ENCODE results near the gene LDHAL6A. TPM values are rescaled to one million over a fixed set of nuclear protein-coding genes. Genes with fewer than 3 reads are reported as not detected.

LDHAL6A gene
- total RNA-seq (not detected), polyA plus RNA-seq (under 1 TPM in 1 of 2 donors, not detected in 1; 0.28 TPM)

DNA sequence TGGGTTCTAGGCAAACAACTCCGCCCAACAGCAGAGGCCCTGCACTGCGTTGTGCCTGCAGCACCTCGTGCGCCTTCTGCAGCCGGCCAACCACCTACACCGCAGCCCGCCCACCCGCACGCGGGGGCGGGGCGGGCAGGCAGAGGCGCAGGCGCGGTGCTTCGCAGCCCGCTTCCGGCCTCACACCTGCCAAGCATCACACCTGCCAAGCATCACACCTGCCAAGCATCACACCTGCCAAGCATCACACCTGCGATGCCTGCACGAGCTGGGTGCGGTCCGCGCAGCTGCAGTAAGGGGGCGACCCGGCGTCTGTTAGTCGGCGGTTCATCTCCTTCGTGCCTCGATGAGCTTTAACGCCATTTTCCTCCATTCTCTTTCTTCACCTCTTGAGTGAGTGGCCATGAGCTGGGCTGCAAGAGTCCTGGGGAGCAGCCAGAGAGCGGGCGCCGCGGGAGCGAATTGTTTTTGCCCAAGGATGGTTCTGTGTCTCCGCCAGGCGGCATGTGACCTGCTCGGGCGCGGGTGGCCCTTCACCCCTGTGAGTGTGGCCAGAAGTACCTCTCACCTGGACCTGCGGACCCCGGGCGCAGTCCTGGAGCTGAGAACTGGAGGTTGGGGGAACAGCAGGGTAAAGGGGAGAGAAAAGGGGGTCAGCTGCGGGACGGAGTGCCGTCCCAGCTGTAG, at the start of gene LDHAL6A:
Gene LDHAL6A, plus strand, starts transcription at position 171 of the 687 bp plus-strand sequence. CDS start 825 bp downstream, outside the sequence.
- H3K27me3 ChIP-seq (ENCODE audit: control insufficient read depth in 4 of 4, insufficient read depth in 4 of 4, low read length in 3 of 4) = no peaks in the 10 kb centered on the region
- H3K9me3 ChIP-seq (ENCODE audit: control insufficient read depth in 4 of 4, low read length in 3 of 4) = no peaks in the 10 kb centered on the region
- no peak within 1 kb of the TSS for H3K27ac ChIP-seq (ENCODE audit: low read depth in 1 of 2, low read length in 2 of 2)
- no peak within 1 kb of the TSS for H3K4me3 ChIP-seq (ENCODE audit: low read depth in 1 of 3, low read length in 3 of 3)
- no peaks in the 10 kb centered on the region for H3K4me1 ChIP-seq (ENCODE audit: control insufficient read depth in 4 of 4, insufficient read depth in 4 of 4, low read length in 3 of 4)
- TF ChIP-seq SP1 (IDR thresholded peaks at IDR 0.05) (no peak), FOXA2 (IDR thresholded peaks at IDR 0.05) (no peak), RXRA (IDR thresholded peaks at IDR 0.05) (no peak), HNF4A (conservative IDR thresholded peaks at IDR 0.05) (no peak), RAD21 (IDR thresholded peaks at IDR 0.05) (no peak), HNF4G (IDR thresholded peaks at IDR 0.05) (no peak), EGR1 (IDR thresholded peaks at IDR 0.05; ENCODE audit: low read depth in 2 of 2) (no peak), GABPA (IDR thresholded peaks at IDR 0.05 in 1 of 2, conservative IDR thresholded peaks at IDR 0.05 in 1 of 2) (no peak), FOXA1 (IDR thresholded peaks at IDR 0.05) (no peak), TAF1 (conservative IDR thresholded peaks at IDR 0.05) (no peak), NR2F2 (IDR thresholded peaks at IDR 0.05) (no peak), YY1 (IDR thresholded peaks at IDR 0.05) (no peak), JUND (IDR thresholded peaks at IDR 0.05) (no peak)
- TF ChIP-seq, protein P1, sequence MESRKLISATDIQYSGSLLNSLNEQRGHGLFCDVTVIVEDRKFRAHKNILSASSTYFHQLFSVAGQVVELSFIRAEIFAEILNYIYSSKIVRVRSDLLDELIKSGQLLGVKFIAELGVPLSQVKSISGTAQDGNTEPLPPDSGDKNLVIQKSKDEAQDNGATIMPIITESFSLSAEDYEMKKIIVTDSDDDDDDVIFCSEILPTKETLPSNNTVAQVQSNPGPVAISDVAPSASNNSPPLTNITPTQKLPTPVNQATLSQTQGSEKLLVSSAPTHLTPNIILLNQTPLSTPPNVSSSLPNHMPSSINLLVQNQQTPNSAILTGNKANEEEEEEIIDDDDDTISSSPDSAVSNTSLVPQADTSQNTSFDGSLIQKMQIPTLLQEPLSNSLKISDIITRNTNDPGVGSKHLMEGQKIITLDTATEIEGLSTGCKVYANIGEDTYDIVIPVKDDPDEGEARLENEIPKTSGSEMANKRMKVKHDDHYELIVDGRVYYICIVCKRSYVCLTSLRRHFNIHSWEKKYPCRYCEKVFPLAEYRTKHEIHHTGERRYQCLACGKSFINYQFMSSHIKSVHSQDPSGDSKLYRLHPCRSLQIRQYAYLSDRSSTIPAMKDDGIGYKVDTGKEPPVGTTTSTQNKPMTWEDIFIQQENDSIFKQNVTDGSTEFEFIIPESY (IDR thresholded peaks at IDR 0.05) = no peak
- TF ChIP-seq, protein P2, sequence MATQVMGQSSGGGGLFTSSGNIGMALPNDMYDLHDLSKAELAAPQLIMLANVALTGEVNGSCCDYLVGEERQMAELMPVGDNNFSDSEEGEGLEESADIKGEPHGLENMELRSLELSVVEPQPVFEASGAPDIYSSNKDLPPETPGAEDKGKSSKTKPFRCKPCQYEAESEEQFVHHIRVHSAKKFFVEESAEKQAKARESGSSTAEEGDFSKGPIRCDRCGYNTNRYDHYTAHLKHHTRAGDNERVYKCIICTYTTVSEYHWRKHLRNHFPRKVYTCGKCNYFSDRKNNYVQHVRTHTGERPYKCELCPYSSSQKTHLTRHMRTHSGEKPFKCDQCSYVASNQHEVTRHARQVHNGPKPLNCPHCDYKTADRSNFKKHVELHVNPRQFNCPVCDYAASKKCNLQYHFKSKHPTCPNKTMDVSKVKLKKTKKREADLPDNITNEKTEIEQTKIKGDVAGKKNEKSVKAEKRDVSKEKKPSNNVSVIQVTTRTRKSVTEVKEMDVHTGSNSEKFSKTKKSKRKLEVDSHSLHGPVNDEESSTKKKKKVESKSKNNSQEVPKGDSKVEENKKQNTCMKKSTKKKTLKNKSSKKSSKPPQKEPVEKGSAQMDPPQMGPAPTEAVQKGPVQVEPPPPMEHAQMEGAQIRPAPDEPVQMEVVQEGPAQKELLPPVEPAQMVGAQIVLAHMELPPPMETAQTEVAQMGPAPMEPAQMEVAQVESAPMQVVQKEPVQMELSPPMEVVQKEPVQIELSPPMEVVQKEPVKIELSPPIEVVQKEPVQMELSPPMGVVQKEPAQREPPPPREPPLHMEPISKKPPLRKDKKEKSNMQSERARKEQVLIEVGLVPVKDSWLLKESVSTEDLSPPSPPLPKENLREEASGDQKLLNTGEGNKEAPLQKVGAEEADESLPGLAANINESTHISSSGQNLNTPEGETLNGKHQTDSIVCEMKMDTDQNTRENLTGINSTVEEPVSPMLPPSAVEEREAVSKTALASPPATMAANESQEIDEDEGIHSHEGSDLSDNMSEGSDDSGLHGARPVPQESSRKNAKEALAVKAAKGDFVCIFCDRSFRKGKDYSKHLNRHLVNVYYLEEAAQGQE (IDR thresholded peaks at IDR 0.05) = no peak
- TF ChIP-seq, protein P3, sequence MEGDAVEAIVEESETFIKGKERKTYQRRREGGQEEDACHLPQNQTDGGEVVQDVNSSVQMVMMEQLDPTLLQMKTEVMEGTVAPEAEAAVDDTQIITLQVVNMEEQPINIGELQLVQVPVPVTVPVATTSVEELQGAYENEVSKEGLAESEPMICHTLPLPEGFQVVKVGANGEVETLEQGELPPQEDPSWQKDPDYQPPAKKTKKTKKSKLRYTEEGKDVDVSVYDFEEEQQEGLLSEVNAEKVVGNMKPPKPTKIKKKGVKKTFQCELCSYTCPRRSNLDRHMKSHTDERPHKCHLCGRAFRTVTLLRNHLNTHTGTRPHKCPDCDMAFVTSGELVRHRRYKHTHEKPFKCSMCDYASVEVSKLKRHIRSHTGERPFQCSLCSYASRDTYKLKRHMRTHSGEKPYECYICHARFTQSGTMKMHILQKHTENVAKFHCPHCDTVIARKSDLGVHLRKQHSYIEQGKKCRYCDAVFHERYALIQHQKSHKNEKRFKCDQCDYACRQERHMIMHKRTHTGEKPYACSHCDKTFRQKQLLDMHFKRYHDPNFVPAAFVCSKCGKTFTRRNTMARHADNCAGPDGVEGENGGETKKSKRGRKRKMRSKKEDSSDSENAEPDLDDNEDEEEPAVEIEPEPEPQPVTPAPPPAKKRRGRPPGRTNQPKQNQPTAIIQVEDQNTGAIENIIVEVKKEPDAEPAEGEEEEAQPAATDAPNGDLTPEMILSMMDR (IDR thresholded peaks at IDR 0.05; ENCODE audit: low read depth, low read length, missing input control) = no peak
- TF ChIP-seq, protein P4, sequence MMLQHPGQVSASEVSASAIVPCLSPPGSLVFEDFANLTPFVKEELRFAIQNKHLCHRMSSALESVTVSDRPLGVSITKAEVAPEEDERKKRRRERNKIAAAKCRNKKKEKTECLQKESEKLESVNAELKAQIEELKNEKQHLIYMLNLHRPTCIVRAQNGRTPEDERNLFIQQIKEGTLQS (IDR thresholded peaks at IDR 0.05) = no peak
- TF ChIP-seq, protein P5, sequence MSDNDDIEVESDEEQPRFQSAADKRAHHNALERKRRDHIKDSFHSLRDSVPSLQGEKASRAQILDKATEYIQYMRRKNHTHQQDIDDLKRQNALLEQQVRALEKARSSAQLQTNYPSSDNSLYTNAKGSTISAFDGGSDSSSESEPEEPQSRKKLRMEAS (IDR thresholded peaks at IDR 0.05) = no peak
- H3K9ac ChIP-seq (ENCODE audit: low read depth in 1 of 2, low read length in 2 of 2) = no peak within 1 kb of the TSS
- no peak for DNase-seq (ENCODE audit: low spot score)
- WGBS = 46% methylated on average over 47 of the region's 47 CpGs
- no peaks in the 10 kb centered on the region for H3K36me3 ChIP-seq (ENCODE audit: control insufficient read depth in 4 of 4, insufficient read depth in 3 of 4, low read depth in 1 of 4, low read length in 3 of 4)

Data from liver (tissue), 9 donors.